Measurements from ENCODE around the gene ANKRD30A.

GRCh38 chr10:37301271-37301670 lies 175.9 kb downstream of the ANKRD30A start:
- TF ChIP-seq, protein P1, sequence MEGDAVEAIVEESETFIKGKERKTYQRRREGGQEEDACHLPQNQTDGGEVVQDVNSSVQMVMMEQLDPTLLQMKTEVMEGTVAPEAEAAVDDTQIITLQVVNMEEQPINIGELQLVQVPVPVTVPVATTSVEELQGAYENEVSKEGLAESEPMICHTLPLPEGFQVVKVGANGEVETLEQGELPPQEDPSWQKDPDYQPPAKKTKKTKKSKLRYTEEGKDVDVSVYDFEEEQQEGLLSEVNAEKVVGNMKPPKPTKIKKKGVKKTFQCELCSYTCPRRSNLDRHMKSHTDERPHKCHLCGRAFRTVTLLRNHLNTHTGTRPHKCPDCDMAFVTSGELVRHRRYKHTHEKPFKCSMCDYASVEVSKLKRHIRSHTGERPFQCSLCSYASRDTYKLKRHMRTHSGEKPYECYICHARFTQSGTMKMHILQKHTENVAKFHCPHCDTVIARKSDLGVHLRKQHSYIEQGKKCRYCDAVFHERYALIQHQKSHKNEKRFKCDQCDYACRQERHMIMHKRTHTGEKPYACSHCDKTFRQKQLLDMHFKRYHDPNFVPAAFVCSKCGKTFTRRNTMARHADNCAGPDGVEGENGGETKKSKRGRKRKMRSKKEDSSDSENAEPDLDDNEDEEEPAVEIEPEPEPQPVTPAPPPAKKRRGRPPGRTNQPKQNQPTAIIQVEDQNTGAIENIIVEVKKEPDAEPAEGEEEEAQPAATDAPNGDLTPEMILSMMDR (conservative IDR thresholded peaks at IDR 0.05): no peak
- TF ChIP-seq ZFX (IDR thresholded peaks at IDR 0.05): no peak

All from C4-2B (cell line).